GM21360 (cell line): ENCODE results near the gene HIBCH.
A peak's percentile ranks its signal among the peaks of the same experiment; 100 is the strongest.
"Not testable (repeated sequence)": the region's sequence is repeated elsewhere in the genome, so short reads cannot be mapped to it uniquely, and the experiment has no call there.

ENCODE experiments used
- ATAC-seq: cut with Tn5 transposase; IDR thresholded peaks from one replicate; pipeline ENCODE4 v1.9.1; 2021; ENCODE audit warnings: mild to moderate bottlenecking, moderate library complexity; ENCODE audit not compliant: unreplicated experiment

HIBCH gene, protein sequence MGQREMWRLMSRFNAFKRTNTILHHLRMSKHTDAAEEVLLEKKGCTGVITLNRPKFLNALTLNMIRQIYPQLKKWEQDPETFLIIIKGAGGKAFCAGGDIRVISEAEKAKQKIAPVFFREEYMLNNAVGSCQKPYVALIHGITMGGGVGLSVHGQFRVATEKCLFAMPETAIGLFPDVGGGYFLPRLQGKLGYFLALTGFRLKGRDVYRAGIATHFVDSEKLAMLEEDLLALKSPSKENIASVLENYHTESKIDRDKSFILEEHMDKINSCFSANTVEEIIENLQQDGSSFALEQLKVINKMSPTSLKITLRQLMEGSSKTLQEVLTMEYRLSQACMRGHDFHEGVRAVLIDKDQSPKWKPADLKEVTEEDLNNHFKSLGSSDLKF

GRCh38 chr2:190319555-190320498 is at the start of gene HIBCH:
Gene HIBCH (minus strand): TSS chr2:190319826. CDS start chr2:190319750, 76 bp downstream.
- peak; percentile 89 for ATAC-seq

DNA sequence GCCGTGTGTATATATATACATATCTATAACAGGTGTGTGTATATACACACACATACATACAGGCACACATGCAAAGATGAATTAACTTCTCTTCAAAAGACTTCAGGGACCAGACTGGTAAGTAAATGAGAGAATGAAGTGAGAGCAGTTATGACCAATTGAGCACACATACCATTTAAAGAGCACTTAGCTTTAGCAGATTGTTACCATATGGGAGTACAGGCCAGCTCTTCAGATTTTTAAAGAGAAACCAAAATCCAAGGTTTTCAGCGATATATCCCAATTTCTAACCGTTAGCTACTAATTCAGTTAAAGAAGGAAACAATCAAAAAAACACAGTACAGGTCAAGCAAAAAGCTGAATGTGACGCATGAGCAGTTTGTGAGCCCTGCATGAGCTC is 47.5 kb upstream of the HIBCH start:
- ATAC-seq: no peak

- no peak for ATAC-seq
These were observed 46.7 kb upstream of the HIBCH start for GRCh38 chr2:190366248-190366753.

DNA sequence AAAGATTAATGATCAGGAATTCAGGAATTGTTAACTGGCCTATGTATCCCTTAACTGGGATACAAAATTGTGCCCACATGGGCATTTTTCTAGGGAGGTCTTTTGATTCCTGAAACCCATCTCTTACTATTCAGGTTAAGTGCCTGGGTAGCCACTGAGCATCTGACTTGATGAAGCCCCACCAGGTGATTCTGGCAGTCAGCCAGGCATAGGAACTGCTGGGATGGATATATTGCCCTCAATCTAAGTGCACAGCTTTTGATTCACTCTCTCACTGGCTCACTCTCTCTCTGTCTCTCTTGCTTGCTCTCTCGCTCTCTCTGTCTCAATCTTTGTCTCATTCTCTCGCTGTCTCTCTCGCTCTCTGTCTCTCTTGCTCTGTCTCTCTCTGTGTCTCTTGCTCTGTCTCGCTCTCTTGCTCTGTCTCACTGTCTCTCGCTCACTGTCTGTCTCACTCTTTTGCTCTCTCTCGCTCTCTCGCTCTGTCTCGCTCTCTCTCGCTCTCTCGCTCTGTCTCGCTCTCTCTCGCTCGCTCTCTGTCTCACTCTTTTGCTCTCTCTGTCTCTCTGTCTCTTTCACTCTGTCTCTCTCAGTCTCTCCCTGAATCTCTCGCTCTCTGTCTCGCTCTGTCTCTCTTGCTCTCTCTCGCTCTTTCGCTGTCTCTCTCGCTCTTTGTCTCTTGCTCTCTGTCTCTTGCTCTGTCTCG is 46.0 kb upstream of the HIBCH start:
- ATAC-seq: no peak

DNA sequence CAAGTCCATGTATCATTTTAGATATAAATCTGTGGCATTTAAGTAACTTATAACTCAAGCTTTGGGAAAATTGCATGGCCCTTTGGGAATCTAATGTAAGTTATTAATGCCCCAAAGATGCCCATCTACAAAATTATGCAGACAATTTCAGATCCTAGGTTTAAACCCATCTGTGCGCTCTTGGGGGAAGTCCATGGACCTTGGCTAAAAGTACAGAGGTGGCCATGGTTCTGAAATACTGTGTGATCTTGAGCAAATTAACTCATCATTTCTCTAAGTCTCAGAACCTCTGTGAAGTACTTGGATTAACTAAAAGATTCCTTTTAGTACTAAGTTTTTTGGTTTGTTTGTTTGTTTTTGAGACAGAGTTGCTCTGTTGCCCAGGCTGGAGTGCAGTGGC is 43.3 kb upstream of the HIBCH start:
- ATAC-seq: no peak

DNA sequence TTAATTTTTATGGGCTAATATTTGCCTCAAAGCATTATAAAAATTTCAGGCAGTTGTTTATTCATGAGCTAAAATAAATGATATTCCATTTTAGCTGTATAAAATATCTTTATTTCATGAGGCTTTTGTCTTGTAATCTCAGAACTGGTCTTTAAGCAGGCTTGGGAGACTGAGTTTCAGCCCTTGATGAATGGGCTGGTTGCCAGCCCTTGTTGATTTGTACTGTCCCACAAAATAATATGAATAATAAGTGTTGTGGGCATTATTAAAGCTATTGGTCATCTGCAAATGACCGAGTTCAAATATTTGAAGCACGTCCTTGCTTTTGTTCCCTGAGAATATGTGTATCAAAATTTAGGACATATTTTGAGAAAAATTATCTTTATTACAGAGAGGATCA is 41.9 kb upstream of the HIBCH start:
- no peak for ATAC-seq

DNA sequence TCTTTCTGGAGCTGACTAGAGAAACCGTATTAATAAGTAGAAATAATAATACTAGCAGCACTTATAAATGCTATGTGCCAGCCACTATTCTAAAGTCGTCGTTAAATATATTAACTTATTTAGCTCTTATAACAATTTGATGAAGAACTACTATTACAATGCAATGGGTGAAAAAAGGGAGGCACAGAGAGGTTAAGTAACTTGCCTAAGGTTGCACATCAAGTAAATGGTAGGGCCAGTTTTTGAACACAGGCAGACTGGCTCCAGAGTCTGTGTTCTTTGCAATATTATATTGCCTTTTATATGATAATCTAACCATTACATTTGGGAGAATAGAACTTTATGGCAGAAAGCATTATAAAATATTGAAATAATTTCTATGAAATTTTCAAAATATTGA is 41.3 kb upstream of the HIBCH start:
- ATAC-seq: no peak

GRCh38 chr2:190360561-190360960 is 40.9 kb upstream of the HIBCH start:
- no peak for ATAC-seq

GRCh38 chr2:190358655-190359448 is 39.2 kb upstream of the HIBCH start:
- ATAC-seq: not testable (repeated sequence)

GRCh38 chr2:190357600-190357999 is 38.0 kb upstream of the HIBCH start:
- ATAC-seq: no peak

DNA sequence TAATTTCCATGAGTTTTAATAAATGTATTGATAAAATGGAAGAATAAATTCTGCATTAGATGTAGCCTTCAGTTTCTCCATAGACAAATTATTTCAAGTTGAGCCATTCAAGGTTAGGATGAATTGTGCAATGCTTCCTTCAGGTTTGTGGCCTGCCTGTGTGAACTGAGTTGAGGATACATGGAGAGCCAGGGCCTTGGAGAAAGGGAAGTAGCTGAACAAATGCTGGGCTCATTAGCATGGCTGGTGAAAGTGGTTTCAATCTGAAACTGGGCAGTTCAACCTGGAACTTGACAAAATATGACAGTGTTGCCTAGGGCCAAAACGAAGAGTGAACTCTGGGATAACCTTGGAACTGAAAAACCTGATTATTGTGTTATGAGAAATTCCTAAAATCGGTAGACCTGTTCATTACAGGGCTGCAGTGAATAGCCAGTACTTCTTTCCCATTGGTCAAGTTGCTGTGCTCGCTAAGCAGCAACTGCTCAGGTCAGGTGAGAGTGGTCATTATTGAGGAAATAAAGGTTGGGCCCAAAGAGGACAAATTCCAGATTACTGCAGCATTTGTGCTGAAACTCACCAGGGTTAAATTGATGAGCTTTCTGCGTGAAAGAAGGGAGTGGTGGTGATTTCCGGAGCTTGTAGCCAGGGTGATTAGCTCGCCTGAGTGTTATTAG is 36.5 kb upstream of the HIBCH start:
- no peak for ATAC-seq

GRCh38 chr2:190354003-190354690 is 34.5 kb upstream of the HIBCH start:
- no peak for ATAC-seq

- ATAC-seq: no peak
These were observed 33.9 kb upstream of the HIBCH start for GRCh38 chr2:190353537-190353899.

GRCh38 chr2:190352668-190353536 is 33.3 kb upstream of the HIBCH start:
- no peak for ATAC-seq

GRCh38 chr2:190351955-190352354 is 32.3 kb upstream of the HIBCH start:
- ATAC-seq: no peak

DNA sequence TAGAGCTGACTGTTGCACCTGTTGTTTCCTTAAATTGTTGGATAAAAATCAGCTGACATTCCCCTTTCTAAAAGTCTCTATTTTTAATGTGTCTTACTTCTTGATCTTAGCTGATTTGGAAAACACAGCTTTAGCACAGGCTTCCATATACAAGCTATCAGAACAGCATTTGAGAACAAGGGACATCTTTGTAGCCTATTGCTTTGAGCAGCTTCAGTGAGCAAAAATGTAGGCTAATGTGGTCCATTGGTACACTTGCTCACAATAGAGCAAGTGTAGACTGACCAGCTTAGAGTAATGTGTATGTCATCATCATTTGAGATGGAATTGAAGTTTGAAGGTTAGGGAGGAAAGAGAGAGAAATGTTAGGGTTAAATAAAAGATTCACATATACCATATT is 30.7 kb upstream of the HIBCH start:
- no peak for ATAC-seq

GRCh38 chr2:190344276-190344827 is 24.7 kb upstream of the HIBCH start:
- peak; percentile 55 for ATAC-seq
